Neural cell (in vitro differentiated cells): ENCODE data around the gene MYLK. TPM values are rescaled to one million over a fixed set of nuclear protein-coding genes. Genes with fewer than 3 reads are reported as not detected.

Experiments used
- H2AFZ ChIP-seq: fragments of 200-600, 300-800 bp; sonication (generic), shearing (Covaris generic); 2 replicates; pipeline ENCODE4 v1.6.0; 2014; ENCODE audit warnings: low read depth, mild to moderate bottlenecking, antibody characterized with exemption, low read length, moderate library complexity
- H3F3A ChIP-seq: fragments of 200-600 bp; shearing (Covaris generic); 2 replicates; pipeline ENCODE4 v1.6.1; 2016; ENCODE audit warnings: mild to moderate bottlenecking, moderate library complexity, mixed read lengths, antibody characterized with exemption, low read length; ENCODE audit not compliant: insufficient read depth, poor library complexity, severe bottlenecking
- H3K27ac ChIP-seq: fragments of 200-600, 300-800 bp; sonication (generic), shearing (Covaris generic); 2 replicates; pipeline ENCODE4 v1.5.1; 2014; ENCODE audit warnings: mild to moderate bottlenecking, low read length, moderate library complexity
- H3K27me3 ChIP-seq: fragments of 300-800, 200-600 bp; sonication (generic), shearing (Covaris generic); 2 replicates; pipeline ENCODE4 v1.6.0; 2014; ENCODE audit warnings: mild to moderate bottlenecking, low read depth, low read length, moderate library complexity; ENCODE audit not compliant: insufficient read depth
- H3K36me3 ChIP-seq: fragments of 300-800, 200-600 bp; sonication (generic), shearing (Covaris generic); 2 replicates; pipeline ENCODE4 v1.5.1; 2014; ENCODE audit warnings: mild to moderate bottlenecking, antibody characterized with exemption, low read length, moderate library complexity; ENCODE audit not compliant: insufficient read depth
- H3K4me2 ChIP-seq: fragments of 300-800, 200-600 bp; sonication (generic), shearing (Covaris generic); 2 replicates; pipeline ENCODE4 v1.6.0; 2014; ENCODE audit warnings: mild to moderate bottlenecking, low read length
- H3K4me3 ChIP-seq: fragments of 300-800, 200-600 bp; sonication (generic), shearing (Covaris generic); 2 replicates; pipeline ENCODE4 v1.5.1; 2014; ENCODE audit warnings: mild to moderate bottlenecking, low read length, moderate library complexity
- H3K79me2 ChIP-seq: fragments of 200-600 bp; shearing (Covaris generic); replicated peaks from 2 replicates; pipeline ENCODE4 v1.6.0; 2014; ENCODE audit warnings: mild to moderate bottlenecking, low read length, moderate library complexity; ENCODE audit not compliant: insufficient read depth
- H3K9ac ChIP-seq: fragments of 300-800, 200-600 bp; sonication (generic), shearing (Covaris generic); 2 replicates; pipeline ENCODE4 v1.6.1; 2016; ENCODE audit warnings: mild to moderate bottlenecking, low read length, mixed read lengths
- H3K9me2 ChIP-seq: fragments of 200-600 bp; shearing (Covaris generic); 2 replicates; pipeline ENCODE4 v1.6.1; 2016; ENCODE audit warnings: mild to moderate bottlenecking, low read length, mixed read lengths; ENCODE audit not compliant: insufficient read depth
- H3K9me3 ChIP-seq: fragments of 200-600, 300-800 bp; sonication (generic), shearing (Covaris generic); 2 replicates; pipeline ENCODE4 v1.6.1; 2016; ENCODE audit warnings: mild to moderate bottlenecking, mixed run types, low read length, moderate library complexity, mixed read lengths
- H4K20me1 ChIP-seq: fragments of 200-600 bp; shearing (Covaris generic); 2 replicates; pipeline ENCODE4 v1.6.1; 2016; ENCODE audit warnings: mild to moderate bottlenecking, mixed run types; ENCODE audit not compliant: insufficient read depth
- CTCF ChIP-seq: fragments of 450-650 bp; IDR thresholded peaks from 2 replicates; pipeline ENCODE4 v1.5.1; 2014; ENCODE audit warnings: antibody characterized with exemption, mild to moderate bottlenecking, moderate library complexity; ENCODE audit not compliant: poor library complexity, severe bottlenecking
- EP300 ChIP-seq: fragments of 450-650 bp; conservative IDR thresholded peaks from 2 replicates; pipeline ENCODE4 v1.6.1; 2014; ENCODE audit warnings: antibody characterized with exemption, mild to moderate bottlenecking, moderate library complexity; ENCODE audit not compliant: poor library complexity, severe bottlenecking
- EZH2 ChIP-seq: fragments of 200-600, 300-800 bp; shearing (Covaris generic), sonication (generic); IDR thresholded peaks from 2 replicates; pipeline ENCODE4 v1.6.1; 2014; ENCODE audit warnings: antibody characterized with exemption, low read length, borderline replicate concordance, mild to moderate bottlenecking; ENCODE audit not compliant: insufficient read depth, poor library complexity, severe bottlenecking
- MXI1 ChIP-seq: fragments of 450-650 bp; conservative IDR thresholded peaks from 2 replicates; pipeline ENCODE4 v1.6.1; 2014; ENCODE audit warnings: antibody characterized with exemption, mild to moderate bottlenecking; ENCODE audit not compliant: poor library complexity, severe bottlenecking
- POLR2AphosphoS5 ChIP-seq: IDR thresholded peaks from 2 replicates; pipeline ENCODE4 v1.6.1; 2012
- RAD21 ChIP-seq: fragments of 450-650 bp; conservative IDR thresholded peaks from 2 replicates; pipeline ENCODE4 v1.6.1; 2014; ENCODE audit warnings: antibody characterized with exemption, mild to moderate bottlenecking, moderate library complexity
- SMC3 ChIP-seq: fragments of 450-650 bp; conservative IDR thresholded peaks from 2 replicates; pipeline ENCODE4 v1.6.1; 2014; ENCODE audit warnings: antibody characterized with exemption, mild to moderate bottlenecking, moderate library complexity; ENCODE audit not compliant: poor library complexity
- TAF1 ChIP-seq: IDR thresholded peaks from 2 replicates; pipeline ENCODE4 v1.6.1; 2012; ENCODE audit warnings: low read depth
- polyA plus RNA-seq: library from polyadenylated mRNA; depleted of rRNA; stranded (reverse); fragments of >200 nt; gene quantifications from 2 replicates; pipeline ENCODE4 v1.2.3, GENCODE V29; 2014
- TF ChIP-seq, protein P1 (sequence below): IDR thresholded peaks from 2 replicates; pipeline ENCODE4 v1.6.1; 2012; ENCODE audit warnings: borderline replicate concordance

The MYLK gene
- polyA plus RNA-seq, 1 donor from 2014 or later = 0.43 TPM

- Histone ChIP-seq H3F3A (no peaks in the 10 kb centered on the region), H3K36me3 (no peaks in the 10 kb centered on the region), H3K27ac (no peak overlapping the region), H2AFZ (no peak overlapping the region), H3K27me3 (no peaks in the 10 kb centered on the region), H3K9me2 (no peaks in the 10 kb centered on the region), H3K9ac (no peak overlapping the region), H3K9me3 (no peaks in the 10 kb centered on the region), H3K4me3 (no peak overlapping the region), H3K4me2 (no peak overlapping the region), H3K79me2 (no peaks in the 10 kb centered on the region), H4K20me1 (no peaks in the 10 kb centered on the region)
- TF ChIP-seq RAD21 = no peak
- no peak for TF ChIP-seq POLR2AphosphoS5
- TF ChIP-seq TAF1 = no peak
- no peak for TF ChIP-seq EP300
- TF ChIP-seq CTCF = no peak
- TF ChIP-seq SMC3 = no peak
- TF ChIP-seq EZH2 = no peak
- TF ChIP-seq, protein P1, sequence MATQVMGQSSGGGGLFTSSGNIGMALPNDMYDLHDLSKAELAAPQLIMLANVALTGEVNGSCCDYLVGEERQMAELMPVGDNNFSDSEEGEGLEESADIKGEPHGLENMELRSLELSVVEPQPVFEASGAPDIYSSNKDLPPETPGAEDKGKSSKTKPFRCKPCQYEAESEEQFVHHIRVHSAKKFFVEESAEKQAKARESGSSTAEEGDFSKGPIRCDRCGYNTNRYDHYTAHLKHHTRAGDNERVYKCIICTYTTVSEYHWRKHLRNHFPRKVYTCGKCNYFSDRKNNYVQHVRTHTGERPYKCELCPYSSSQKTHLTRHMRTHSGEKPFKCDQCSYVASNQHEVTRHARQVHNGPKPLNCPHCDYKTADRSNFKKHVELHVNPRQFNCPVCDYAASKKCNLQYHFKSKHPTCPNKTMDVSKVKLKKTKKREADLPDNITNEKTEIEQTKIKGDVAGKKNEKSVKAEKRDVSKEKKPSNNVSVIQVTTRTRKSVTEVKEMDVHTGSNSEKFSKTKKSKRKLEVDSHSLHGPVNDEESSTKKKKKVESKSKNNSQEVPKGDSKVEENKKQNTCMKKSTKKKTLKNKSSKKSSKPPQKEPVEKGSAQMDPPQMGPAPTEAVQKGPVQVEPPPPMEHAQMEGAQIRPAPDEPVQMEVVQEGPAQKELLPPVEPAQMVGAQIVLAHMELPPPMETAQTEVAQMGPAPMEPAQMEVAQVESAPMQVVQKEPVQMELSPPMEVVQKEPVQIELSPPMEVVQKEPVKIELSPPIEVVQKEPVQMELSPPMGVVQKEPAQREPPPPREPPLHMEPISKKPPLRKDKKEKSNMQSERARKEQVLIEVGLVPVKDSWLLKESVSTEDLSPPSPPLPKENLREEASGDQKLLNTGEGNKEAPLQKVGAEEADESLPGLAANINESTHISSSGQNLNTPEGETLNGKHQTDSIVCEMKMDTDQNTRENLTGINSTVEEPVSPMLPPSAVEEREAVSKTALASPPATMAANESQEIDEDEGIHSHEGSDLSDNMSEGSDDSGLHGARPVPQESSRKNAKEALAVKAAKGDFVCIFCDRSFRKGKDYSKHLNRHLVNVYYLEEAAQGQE = no peak
- TF ChIP-seq MXI1 = no peak
Observed at GRCh38 chr3:123783050-123783689, 101.0 kb downstream of the MYLK start.

GRCh38 chr3:123782488-123782887, 101.6 kb downstream of the MYLK start:
- no peak for TF ChIP-seq EZH2
- no peak for TF ChIP-seq TAF1
- TF ChIP-seq MXI1 = no peak
- no peak for TF ChIP-seq POLR2AphosphoS5
- TF ChIP-seq, protein P1 = no peak
- TF ChIP-seq EP300 = no peak
- TF ChIP-seq SMC3 = no peak
- no peak for TF ChIP-seq RAD21
- no peak for TF ChIP-seq CTCF
- H3K4me3 ChIP-seq = no peak overlapping the region

More at GRCh38 chr3:123782488-123782887, 101.6 kb downstream of the MYLK start:
- Histone ChIP-seq H2AFZ (no peak overlapping the region), H3K27ac (no peak overlapping the region), H3K79me2 (no peaks in the 10 kb centered on the region), H3K27me3 (no peaks in the 10 kb centered on the region), H4K20me1 (no peaks in the 10 kb centered on the region), H3K4me2 (no peak overlapping the region), H3K36me3 (no peaks in the 10 kb centered on the region), H3K9me2 (no peaks in the 10 kb centered on the region), H3K9me3 (no peaks in the 10 kb centered on the region), H3K9ac (no peak overlapping the region), H3F3A (no peaks in the 10 kb centered on the region)
